Stimulated activated naive CD8-positive, alpha-beta T cell treated with anti-CD3 and anti-CD28 coated beads, Interleukin-15, Interleukin-2, amounts not matched to agents 100 U/mL and 50 U/mL, for 24 hours (primary cell): ENCODE data around the gene RAB11FIP3.

Experiments
- ATAC-seq: fragments of 150-1000 bp; cut with Tn5 transposase; one replicate; pipeline ENCODE4 v1.10.0; 2021
- DNase-seq: peaks from one replicate; pipeline ENCODE4 v3.0.0; 2021

RAB11FIP3 gene

DNA sequence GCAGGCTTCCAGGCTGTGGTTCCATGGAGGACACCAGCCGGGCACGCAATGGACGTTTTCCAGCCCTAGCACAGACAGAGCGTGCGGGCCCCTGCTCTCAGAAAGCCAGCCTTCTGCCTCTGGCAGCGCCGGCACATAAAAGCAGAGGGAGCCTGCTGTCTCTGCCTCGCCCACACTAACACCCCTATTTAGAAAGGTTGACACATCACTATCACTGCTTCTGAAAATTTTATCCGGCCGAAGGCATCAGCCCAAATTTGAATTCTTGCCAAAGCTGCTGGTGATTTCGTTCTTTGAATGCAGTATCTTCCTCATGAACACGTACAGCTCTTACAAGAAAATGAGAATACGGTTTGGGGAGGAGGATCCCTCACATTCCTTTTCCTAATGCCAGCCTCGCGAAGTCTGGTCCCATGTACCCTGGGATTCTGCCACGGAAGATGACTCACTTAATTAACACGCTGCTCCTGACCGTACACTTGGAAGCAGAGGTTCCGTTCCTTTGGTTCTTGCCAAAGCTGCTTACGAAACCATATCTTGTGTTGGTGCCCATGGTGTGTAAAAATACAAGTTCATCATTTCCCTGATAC lies 1.3 kb upstream of the RAB11FIP3 start:
- no peak for DNase-seq
- ATAC-seq, result no peak

DNA sequence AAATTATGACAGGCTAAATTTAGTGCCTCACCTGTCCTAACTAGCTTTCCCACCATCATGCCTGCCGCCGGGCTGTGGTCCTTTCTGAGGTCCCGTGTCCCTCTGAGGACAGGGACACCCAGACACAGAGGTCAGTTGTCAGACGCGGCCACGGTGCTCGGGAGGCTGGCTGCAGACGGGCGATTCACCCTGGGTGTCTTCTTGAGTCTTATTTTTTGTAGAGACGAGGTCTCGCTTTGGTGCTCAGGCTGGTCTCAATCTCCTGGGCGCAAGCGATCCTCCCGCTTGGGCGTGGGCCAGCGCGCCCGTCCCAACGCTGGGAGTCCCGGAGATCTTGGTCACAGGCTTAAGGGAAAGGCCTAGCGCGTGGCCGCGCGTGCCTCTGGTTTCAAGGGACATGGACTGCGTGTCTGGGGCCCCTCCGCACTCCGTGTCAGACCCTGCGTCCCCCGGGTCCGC lies 797 bp upstream of the RAB11FIP3 start:
- ATAC-seq (no peak), DNase-seq (no peak)

DNA sequence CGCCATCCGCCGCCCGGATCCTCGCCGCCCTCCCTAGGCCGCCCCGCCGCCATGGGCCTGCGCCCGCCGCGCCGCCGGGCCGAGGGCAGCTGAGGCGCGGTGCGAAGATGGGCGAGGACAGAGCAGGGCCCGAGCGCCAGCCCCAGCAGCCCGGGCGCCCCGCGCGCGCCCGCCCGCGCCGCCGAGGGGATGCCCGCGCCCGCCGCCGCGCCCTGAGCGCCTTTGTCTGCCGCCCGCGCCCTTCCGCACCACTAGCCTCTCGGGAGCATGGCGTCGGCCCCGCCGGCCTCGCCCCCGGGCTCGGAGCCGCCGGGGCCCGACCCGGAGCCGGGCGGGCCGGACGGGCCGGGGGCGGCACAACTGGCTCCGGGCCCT lies 278 bp downstream of the RAB11FIP3 start:
- peak; percentile 58 for DNase-seq
- ATAC-seq, result peak; percentile 68

DNA sequence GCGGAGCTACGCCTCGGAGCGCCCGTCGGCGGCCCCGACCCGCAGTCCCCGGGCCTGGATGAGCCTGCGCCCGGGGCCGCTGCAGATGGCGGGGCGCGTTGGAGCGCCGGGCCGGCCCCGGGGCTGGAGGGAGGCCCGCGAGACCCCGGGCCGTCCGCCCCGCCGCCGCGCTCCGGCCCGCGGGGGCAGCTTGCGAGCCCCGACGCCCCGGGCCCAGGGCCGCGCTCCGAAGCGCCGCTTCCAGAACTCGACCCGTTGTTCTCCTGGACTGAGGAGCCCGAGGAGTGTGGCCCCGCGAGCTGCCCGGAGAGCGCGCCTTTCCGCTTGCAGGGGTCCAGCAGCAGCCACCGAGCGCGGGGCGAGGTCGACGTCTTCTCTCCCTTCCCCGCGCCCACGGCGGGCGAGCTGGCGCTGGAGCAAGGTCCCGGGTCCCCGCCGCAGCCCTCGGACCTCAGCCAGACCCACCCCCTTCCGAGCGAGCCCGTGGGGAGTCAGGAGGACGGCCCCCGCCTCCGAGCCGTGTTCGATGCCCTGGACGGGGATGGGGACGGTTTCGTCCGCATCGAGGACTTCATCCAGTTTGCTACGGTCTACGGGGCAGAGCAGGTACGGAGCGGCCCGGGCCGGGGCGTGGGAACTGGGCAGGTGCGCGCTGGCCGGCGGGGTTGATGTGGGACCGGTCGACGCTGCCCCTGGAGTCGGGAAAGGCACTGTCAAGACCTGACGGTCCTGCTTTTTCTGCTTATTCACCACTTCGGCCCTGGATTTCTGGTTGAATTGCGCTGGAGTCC lies 861 bp downstream of the RAB11FIP3 start:
- no peak for ATAC-seq
- DNase-seq, result peak; percentile 24

DNA sequence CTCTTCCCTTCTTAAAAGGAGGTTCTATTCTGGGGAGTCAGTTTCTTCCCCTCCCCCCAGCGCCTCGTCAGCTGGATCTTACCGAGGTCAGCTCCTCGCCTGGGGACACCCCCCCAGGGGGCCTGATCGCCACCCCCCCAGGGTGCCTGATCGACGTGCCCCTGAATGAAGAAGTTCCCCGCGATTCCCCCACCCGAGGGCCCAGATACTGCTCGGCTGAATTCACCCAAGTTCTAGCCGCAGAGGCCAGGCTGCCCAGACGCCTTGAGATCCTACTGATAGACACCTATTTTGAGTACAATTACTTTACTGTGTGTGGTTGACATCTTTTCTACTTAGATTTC lies 1.4 kb downstream of the RAB11FIP3 start:
- DNase-seq, result no peak
- no peak for ATAC-seq

DNA sequence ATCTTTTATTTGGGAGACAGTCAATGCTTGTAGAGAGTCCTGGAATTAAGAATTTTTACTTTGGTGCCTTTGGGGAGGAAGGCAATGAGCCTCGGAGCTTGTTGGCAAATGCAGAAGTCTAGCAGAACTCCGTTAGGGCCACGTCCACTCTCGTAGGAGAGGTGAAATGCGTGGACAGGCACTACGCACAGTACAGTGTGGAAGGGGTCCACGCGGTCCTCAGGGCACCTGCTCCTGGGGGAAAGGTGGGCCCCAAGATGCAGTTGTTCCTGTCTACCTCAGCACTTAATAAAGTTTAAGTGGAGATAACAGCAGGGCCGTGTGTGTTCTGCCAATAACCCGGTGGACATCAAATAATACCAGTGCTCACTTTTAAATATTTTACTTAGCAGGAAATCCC lies 1.8 kb downstream of the RAB11FIP3 start:
- ATAC-seq (no peak), DNase-seq (no peak)

DNA sequence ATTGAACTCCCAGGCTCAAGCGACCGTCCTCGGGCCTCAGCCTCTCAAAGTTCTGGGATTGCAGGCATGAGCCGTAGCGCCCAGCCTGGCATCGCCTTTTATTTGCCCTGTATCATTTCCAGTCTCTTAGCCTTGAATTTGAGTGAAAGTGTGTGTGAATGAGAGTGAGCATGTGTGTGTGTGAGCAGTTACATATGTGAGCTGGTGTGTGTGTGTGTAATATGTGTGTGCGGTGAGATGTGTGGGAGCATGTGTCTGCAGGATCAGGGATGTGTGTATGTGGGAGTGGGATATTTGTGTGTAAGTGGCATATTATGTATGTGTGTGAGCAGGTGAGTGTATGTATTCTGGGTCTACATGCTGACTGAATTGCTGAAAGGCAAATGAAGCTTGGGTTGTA lies 5.5 kb downstream of the RAB11FIP3 start:
- ATAC-seq (no peak), DNase-seq (no peak)

DNA sequence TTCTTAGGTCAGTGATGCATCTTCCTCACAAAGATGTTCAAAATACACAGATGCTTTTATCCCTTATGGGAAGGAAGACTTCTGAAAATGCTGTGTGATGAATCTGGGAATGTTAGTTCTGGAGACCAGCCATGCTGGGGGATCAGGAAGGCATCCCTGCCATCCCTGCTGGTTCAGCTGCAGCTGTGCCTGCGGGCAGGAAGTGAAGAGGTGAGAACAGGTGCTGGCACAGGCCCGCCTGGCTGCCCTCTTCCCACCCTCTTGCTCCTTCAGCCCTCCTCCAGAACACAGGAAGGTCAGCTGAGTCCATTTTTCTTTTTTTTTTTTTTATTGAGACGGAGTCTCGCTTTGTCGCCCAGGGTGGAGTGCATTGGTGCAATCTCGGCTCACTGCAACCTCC lies 15.2 kb downstream of the RAB11FIP3 start:
- no peak for ATAC-seq
- DNase-seq, result no peak

DNA sequence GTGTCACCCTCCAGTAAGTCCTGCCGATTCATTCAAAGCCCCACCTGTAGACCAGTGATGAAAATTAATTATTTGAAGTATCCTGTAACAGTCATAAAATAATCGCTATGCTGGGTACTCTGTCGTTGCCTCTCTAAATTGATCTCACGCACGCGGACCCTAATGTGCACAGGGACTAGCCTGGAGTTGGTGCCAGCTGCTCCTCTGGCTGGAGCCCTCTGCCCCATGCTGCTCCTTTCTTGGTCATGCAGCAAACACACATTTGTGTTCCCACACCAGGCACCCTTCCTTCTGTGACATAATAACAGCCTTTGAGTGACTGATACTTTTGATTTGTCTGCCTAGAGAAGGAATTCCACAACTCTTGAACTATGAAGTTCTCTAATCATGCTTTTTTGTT lies 16.0 kb downstream of the RAB11FIP3 start:
- ATAC-seq, result no peak
- no peak for DNase-seq

DNA sequence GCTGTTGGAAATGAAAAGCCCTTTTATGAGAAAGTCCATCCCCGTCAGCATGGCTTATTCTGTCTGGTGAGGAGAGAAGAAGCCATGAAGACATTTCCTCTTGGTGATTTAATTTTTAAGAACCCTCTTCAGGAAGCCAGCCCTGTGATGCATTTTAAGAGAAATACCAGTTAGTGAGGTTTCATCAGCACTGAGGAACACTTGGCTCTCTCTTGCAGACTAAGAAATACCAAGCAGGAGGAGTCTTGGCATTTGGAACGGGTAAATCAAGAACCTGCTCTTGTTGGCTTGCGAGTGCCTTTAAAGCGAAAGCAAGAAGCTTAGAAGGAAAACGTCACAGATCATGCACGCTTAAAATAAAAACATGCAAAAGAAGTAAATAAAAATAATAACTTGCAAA lies 17.5 kb downstream of the RAB11FIP3 start:
- ATAC-seq, result no peak
- DNase-seq, result no peak

DNA sequence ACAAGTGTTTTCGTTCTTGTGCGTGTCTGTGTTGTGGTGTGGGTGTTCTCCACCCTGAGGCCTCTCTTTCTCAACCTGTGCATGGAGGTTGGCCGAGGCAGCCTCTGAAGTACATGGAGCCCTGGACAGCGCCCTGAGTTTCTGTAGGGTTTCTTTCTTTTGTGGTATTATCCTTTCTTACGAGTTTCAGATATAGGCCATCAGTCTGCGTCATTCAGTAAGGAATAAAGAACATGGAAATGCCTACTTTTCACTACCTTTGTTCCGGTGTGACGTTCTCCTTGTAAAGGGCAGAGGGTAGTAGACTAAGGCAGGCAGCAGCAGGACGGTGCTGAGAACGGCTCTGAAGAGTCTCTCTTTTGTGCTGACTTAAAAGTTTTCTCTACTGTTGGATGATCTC lies 18.6 kb downstream of the RAB11FIP3 start:
- ATAC-seq, result no peak
- DNase-seq, result no peak

DNA sequence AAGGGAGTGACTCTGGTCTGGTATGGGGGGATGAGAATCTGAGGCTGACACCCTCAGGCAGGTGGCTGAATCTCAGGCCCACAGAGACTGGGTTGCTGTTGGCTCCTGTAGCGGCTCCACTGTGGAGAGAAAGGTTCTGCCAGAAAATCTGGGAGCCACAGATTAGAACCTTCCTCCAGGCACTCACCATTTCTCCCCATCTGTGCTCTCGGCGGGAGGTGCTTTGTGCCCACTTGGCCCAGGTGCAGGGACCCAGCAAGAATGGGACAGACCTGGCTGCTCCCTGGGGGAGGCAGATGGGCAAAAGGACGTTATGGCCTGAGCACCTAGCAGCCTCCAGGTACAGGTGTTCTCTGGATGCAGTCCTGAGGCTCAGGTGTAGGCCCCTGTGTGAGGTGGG lies 20.1 kb downstream of the RAB11FIP3 start:
- ATAC-seq, result no peak
- no peak for DNase-seq

DNA sequence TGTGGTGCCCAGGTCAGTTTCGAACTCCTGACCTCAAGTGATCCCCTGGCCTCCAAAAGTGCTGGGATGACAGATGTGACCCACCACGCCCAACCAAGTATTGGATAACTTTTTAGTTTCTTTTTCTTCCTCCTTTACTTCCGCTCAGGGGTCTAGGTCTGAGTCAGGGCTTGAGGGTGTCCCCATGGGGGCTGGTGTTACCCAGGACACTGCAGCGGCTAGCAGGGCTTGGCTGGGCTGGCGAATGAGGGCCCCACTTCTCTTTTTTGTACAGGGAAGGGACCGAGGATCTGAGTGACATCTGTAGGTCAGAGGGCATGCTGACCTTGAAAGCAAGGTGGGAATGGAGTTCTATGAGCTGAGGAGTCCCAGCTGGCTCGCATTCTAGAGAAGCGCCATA lies 24.9 kb downstream of the RAB11FIP3 start:
- no peak for ATAC-seq

DNA sequence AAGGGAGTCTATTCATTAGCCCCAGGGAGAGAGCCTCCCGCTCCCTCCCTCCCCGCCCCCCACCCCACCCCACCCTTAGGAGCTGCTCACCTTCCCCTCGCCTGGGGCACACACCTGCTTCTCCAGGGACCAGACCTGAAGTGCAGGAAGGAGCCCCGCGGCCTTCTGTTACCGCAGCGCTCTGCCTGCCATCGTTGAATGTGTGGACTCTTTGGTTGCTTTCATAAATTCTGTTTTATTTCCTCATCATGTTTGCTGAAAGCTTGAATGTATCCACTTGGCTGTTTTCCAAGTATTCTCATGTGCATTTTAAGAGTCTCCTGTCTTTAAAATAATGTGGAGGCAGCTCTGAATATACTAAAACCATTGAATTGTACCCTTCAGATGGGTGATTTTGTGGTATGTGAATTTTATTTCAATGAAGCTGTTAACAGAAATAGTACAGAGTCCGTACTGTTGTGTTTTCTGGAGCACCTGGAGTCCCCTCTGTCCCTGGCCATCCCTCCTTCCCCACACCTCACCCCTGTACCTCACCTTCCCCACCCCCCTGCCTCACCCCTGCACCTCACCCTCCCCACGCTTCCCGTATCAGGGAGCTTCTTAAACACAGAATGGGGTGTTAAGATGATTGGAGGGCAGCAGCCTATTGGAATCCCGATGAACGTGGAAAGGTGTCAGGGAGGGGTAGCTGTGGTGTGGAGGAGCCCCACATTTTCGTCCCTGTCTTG lies 25.5 kb downstream of the RAB11FIP3 start:
- DNase-seq, result no peak
- ATAC-seq, result no peak

More for the DNA sequence above, 24.9 kb downstream of the RAB11FIP3 start:
- DNase-seq, result no peak

DNA sequence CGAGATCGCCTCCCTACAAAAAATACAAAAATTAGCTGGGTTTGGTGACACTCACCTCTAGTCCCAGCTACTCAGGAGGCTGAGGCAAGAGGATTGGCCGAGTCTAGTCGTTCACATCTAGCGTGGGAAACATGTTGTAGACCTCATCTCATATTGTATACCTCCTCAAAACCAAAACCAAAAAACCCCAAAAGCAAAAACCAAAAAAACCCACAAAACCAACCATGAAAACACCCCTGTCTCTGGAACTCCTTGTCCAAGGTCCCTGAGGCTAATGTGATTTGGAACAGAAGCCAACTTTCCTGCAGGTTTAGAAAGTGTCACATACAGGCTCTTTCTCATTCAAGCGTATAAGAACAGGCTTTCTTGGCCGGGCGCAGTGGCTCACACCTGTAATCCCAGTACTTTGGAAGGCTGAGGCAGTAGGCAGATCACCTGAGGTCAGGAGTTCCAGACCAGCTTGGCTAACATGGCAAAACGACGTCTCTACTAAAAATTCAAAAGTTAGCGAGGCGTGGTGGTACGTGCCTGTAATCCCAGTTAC lies 29.0 kb downstream of the RAB11FIP3 start:
- DNase-seq (no peak), ATAC-seq (no peak)

DNA sequence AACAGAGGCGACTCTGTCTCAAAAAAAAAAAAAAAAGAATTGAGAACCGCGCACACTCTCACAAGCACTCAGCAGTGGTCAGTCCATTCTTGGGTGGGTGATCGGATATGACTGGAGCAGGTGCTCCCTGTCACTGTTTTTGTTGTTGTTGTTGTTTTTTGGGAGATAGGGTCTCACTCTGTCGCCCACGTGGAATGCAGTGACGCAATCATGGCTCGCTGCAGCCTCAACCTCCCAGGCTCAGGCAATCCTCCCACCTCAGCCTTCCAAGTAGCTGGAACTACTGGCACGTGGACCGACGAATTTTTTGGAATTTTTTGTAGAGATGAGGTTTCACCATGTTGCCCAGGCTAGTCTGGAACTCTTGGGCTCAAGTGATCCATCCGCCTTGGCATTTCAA lies 30.0 kb downstream of the RAB11FIP3 start:
- ATAC-seq (no peak), DNase-seq (no peak)

DNA sequence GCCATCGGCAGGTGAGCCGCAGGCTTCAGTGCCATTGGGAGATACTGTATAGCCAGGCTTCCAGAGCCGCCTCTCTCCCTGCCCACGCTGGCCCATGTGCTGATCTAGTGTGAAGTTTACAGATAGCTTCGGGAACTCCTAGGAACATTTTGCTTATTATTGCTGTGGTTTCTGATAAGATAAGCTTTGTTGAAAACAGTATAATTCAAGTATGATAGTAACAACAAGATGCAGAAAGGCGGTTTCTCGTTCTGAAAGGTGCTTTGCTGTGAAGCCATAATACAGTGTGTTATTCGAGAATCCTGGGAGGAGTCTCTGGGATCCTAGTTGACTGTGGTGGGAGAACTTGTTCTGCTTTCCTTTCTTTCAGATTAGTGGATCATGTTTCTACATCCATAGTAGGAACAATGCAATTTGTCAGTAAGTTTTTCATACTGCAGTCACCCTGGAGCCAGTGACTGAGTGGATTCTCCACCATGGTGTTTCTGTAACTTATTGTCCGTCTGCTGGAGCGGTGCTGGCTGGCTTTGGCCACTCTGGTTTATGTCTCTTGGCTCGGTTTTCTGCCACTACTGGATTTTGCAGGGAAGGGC lies 31.5 kb downstream of the RAB11FIP3 start:
- no peak for DNase-seq
- no peak for ATAC-seq

DNA sequence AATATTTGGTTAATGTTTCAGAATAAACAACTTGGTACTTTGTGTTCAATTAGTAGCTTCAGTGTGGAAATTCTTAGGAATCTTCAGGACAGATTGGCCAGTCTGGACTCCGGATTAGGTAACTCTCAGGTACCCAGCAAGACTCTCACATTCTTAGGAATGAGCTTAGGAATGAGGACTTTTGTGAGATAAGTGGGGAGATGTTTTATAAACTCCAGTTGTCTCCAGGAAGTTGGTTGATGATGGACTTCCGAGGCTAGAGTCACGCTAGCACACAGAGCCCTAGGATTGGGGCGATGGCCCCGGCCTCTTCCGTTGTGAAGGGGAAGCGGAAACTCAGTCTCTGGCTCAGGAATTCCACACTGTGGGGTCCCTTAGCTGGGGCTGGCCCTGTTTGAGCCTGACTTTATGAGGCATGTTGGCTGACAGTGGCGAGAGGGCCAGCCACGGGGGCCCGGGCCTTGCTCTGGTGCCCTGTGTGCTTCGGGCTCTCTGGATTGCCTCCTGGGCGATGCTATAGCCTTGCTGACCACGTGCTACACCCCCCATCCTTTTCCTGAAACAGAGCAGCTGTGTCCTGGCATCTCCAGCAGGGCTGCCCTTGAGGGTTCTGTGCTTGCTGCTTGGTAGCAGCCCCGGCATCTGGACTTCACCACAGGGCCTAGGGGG lies 32.4 kb downstream of the RAB11FIP3 start:
- ATAC-seq (no peak), DNase-seq (no peak)

DNA sequence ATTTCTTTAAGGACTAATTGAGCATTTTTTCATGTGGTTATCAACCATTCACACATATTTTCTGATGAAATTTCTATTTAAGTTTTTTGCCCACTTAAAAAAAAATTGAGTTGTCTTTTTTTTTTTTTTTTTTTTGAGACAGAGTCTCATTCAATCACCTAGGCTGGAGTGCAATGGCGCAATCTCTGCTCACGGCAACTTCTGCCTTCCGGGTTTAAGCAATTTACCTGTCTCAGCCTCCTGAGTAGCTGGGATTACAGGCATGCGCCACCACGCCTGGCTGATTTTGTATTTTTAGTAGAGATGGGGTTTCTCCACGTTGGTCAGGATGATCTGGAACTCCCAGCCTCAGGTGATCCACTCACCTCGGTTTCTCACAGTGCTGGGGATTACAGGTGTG lies 34.3 kb downstream of the RAB11FIP3 start:
- DNase-seq (no peak), ATAC-seq (no peak)

DNA sequence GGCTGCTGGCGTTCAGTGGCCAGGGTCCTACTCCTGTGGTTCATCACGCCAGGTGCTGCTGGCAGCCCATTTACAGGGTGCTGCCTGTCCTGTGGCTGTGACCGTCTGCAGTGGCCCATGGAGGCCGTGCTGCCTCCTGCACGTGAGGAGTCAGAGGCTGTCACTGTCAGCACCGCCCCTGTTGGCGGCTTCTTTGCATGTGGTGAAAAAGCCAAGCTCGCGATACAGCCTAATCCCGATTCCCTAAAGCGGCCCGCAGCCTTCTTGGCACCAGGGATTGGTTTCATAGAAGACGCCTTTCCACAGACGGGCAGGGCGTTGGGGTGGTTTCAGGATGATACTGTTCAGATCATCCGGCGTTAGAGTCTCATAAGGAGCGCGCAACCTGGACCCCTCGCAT lies 35.3 kb downstream of the RAB11FIP3 start:
- ATAC-seq (no peak), DNase-seq (no peak)

DNA sequence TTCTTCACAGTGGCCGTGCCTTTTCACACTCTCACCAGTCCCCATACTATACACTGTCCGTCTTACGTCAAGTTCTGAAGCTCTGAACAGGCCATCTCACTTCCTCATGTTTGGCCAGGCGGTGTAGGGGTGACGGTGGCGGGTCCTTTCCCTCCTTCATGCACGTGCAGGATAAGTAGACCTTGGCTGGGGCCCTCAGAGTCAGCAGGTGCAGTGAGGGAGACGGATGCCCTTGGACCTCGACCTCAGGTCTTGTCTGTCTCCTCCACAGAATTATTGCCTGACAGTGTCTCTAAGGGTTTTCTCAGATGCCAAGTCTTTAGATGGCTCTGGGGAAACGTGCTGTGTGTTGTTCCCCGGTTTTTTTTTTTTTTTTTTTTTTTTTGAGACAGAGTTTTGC lies 37.6 kb downstream of the RAB11FIP3 start:
- no peak for ATAC-seq
- no peak for DNase-seq

DNA sequence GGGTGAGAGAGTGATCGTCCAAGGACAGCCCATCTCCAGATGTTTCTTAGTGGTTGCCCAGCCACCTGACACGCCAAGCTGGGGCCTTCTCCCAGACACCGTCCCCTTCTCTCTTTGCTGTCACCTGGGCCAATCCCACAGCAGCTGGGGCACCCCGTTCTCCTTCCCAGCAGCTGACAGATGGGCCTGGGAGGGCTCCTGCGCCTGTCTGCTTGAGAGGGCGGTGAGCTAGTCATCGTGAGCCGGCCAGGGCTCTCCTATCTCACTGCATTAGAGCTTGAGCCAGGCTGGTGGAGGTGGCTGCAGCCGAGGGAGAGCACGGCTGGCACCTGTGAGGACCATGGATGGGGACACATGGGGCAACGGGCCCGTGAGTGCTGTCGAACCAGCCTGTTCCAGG lies 41.2 kb downstream of the RAB11FIP3 start:
- DNase-seq (no peak), ATAC-seq (no peak)
